Measurements from ENCODE around the gene WNK1. TPM values are rescaled to one million over a fixed set of nuclear protein-coding genes. Genes with fewer than 3 reads are reported as not detected.

Gene WNK1
- polyA plus RNA-seq, 3 donors, result 8.7 to 57.2 (median 20.9) TPM

- Mint-ChIP-seq H3K27ac (peak overlapping the region in 1 of 7 donors; percentile 18), H3K4me3 (no peak overlapping the region), H3K36me3 (peaks cover 41 to 55% of the 10 kb centered on the region in 2 donors), H3K4me1 (peaks cover 22% of the 10 kb centered on the region), H3K27me3 (ENCODE audit: low read depth in 3 of 3) (no peaks in the 10 kb centered on the region), H3K9me3 (no peaks in the 10 kb centered on the region)
- H2AFZ ChIP-seq (ENCODE audit: insufficient read depth, low read depth, low read length, poor library complexity, severe bottlenecking), result no peak overlapping the region
- no peak for TF ChIP-seq CTCF (IDR thresholded peaks at IDR 0.05)
- H3K9ac ChIP-seq (ENCODE audit: insufficient read depth, low read length, poor library complexity, severe bottlenecking), result no peak overlapping the region
- H3K4me1 ChIP-seq (ENCODE audit: control insufficient read depth in 1 of 2, insufficient read depth in 2 of 2, low read length in 2 of 2), result peaks cover 0 to 5% of the 10 kb centered on the region in 2 donors
- H3K4me2 ChIP-seq (replicated peaks; ENCODE audit: extremely low read depth, low read length, poor library complexity, severe bottlenecking), result no peak overlapping the region
- H3K36me3 ChIP-seq (replicated peaks in 1 of 2; ENCODE audit: control insufficient read depth in 1 of 2, insufficient read depth in 2 of 2, low read length in 2 of 2), result peaks cover 24 to 68% of the 10 kb centered on the region in 2 donors
- H3K4me3 ChIP-seq (replicated peaks in 1 of 3; ENCODE audit: low read depth in 2 of 3, low read length in 3 of 3), result no peak overlapping the region
- H4K20me1 ChIP-seq (ENCODE audit: insufficient read depth, low read length), result peaks cover 88% of the 10 kb centered on the region
- peak overlapping the region in 1 of 2 donors; percentile 24 for H3K27ac ChIP-seq (ENCODE audit: low read depth in 1 of 2, low read length in 2 of 2)
- no peaks in the 10 kb centered on the region for H3K27me3 ChIP-seq (ENCODE audit: control insufficient read depth in 2 of 2, insufficient read depth in 2 of 2, low read length in 2 of 2)
- H3K79me2 ChIP-seq (ENCODE audit: insufficient read depth, low read length), result peaks cover 32% of the 10 kb centered on the region
- WGBS (ENCODE audit: insufficient coverage), result 100% methylated on average over 1 of the region's 3 CpGs
- DNase-seq, result peak in 1 of 3 donors; percentile 49
- no peaks in the 10 kb centered on the region for H3K9me3 ChIP-seq (replicated peaks in 1 of 2; ENCODE audit: control insufficient read depth in 1 of 2, insufficient read depth in 1 of 2, low read length in 2 of 2)
- intact Hi-C loops (cut with micrococcal nuclease), result loop anchor here in 1 of 2 donors (10.0 kb wide), 1 partner anchor 739 kb away; no protein-coding TSS in a partner anchor
Observed at GRCh38 chr12:835754-836518, 83.6 kb downstream of the WNK1 start.

- Histone ChIP-seq H3K9me3 (replicated peaks in 1 of 2; ENCODE audit: control insufficient read depth in 1 of 2, insufficient read depth in 1 of 2, low read length in 2 of 2) (no peaks in the 10 kb centered on the region), H3K4me1 (ENCODE audit: control insufficient read depth in 1 of 2, insufficient read depth in 2 of 2, low read length in 2 of 2) (peaks cover 0 to 8% of the 10 kb centered on the region in 2 donors), H3K27ac (ENCODE audit: low read depth in 1 of 2, low read length in 2 of 2) (no peak overlapping the region), H2AFZ (ENCODE audit: insufficient read depth, low read depth, low read length, poor library complexity, severe bottlenecking) (no peak overlapping the region), H3K79me2 (ENCODE audit: insufficient read depth, low read length) (peaks cover 34% of the 10 kb centered on the region), H3K4me3 (replicated peaks in 1 of 3; ENCODE audit: low read depth in 2 of 3, low read length in 3 of 3) (no peak overlapping the region), H3K27me3 (ENCODE audit: control insufficient read depth in 2 of 2, insufficient read depth in 2 of 2, low read length in 2 of 2) (no peaks in the 10 kb centered on the region), H3K36me3 (replicated peaks in 1 of 2; ENCODE audit: control insufficient read depth in 1 of 2, insufficient read depth in 2 of 2, low read length in 2 of 2) (peaks cover 21 to 69% of the 10 kb centered on the region in 2 donors), H3K9ac (ENCODE audit: insufficient read depth, low read length, poor library complexity, severe bottlenecking) (no peak overlapping the region), H4K20me1 (ENCODE audit: insufficient read depth, low read length) (peaks cover 95% of the 10 kb centered on the region), H3K4me2 (replicated peaks; ENCODE audit: extremely low read depth, low read length, poor library complexity, severe bottlenecking) (no peak overlapping the region)
- intact Hi-C loops (cut with micrococcal nuclease), result loop anchor here in 1 of 2 donors (10.0 kb wide), 1 partner anchor 738 kb away; no protein-coding TSS in a partner anchor
- H3K9me3 Mint-ChIP-seq, result no peaks in the 10 kb centered on the region
- H3K27me3 Mint-ChIP-seq (ENCODE audit: low read depth in 3 of 3), result no peaks in the 10 kb centered on the region
- no peak for TF ChIP-seq CTCF (IDR thresholded peaks at IDR 0.05)
- peaks cover 40 to 54% of the 10 kb centered on the region in 2 donors for H3K36me3 Mint-ChIP-seq
- DNase-seq, result no peak
- 92% methylated on average over 2 of the region's 6 CpGs for WGBS (ENCODE audit: insufficient coverage)
- peaks cover 27% of the 10 kb centered on the region for H3K4me1 Mint-ChIP-seq
- no peak overlapping the region for H3K27ac Mint-ChIP-seq
- H3K4me3 Mint-ChIP-seq, result no peak overlapping the region
Observed at GRCh38 chr12:836952-837351, 84.6 kb downstream of the WNK1 start.
